Left renal pelvis (tissue), 4 donors: Measurements from ENCODE around the gene SEMA4D. TPM values are rescaled to one million over a fixed set of nuclear protein-coding genes. Genes with fewer than 3 reads are reported as not detected.

ENCODE experiments used
- DNase-seq, 4 donors: peaks; one replicate each; pipeline ENCODE4 v3.0.0-alpha.2; 2013; ENCODE audit warnings: low read depth in 4 of 4, low spot score in 3 of 4
- polyA plus RNA-seq, 4 donors: library from polyadenylated mRNA; unstranded; fragments of 120-200 nt; gene quantifications; one replicate each; pipeline ENCODE4 v1.2.1, GENCODE V29; 2013; ENCODE audit not compliant: insufficient read length in 4 of 4

SEMA4D gene
- polyA plus RNA-seq, 4 donors, result 13.5 to 61.3 (median 45.4) TPM

- DNase-seq, result no peak
These were observed 62.7 kb downstream of the SEMA4D start for GRCh38 chr9:89435071-89435823.

DNA sequence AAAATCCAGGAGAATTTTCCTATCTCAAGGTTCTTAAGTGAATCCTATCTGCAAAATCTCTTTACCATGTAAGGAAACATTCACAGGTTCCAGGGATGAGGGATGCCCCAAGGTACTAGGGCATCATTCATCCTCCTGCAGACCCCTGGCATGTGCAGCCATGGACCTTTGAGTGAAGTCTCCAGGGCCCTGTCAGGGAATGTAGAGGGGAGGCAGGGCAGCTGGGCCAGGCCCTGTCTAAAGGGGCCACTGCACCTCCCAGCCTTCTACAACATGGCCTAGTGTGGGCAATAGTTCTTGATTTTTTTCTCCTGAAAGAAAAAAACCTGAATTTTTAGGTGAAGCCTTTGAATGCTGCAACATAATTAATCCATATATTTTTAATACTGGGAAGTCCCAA is 63.3 kb downstream of the SEMA4D start:
- DNase-seq, result no peak

- DNase-seq, result no peak
These were observed 64.1 kb downstream of the SEMA4D start for GRCh38 chr9:89433826-89434225.

GRCh38 chr9:89432986-89433530 is 64.9 kb downstream of the SEMA4D start:
- no peak for DNase-seq

DNA sequence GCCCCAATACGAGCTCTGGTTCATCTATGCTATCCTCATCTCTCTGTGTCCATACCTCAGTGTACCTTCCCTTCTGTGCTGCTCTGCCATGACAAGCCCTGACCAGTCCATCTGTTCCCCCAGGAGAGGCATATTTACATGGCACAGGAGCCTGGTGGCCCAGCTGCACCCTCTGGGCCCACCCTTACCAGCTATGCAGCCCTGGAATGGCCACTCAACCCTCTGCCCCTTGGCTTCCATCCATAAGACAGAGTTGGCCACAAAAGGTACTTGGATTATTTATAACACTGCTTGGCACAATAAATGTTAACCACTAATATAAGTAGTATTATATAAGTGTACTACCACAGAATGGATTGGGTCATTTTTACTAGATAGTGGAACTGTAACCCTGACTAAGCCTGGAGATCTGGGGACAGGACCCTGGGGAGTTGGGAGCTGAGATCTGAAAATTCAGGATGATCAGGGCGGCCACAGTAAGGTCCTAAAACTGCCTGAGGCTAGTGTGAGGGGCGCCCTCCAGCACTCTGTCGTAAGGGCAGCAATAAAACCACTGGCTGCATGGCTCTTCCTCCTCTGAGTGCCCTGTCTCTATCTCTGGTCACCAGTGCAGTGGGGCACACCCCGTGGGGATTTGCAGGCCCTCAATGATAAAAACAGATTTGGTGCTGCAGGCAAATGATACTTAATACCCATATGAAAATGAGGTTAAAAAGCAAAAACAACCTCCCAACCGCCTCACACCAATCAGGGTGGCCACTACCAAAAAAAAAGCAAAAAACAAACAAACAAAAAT is 65.8 kb downstream of the SEMA4D start:
- DNase-seq, result no peak

GRCh38 chr9:89430995-89431394 is 66.9 kb downstream of the SEMA4D start:
- no peak for DNase-seq

DNA sequence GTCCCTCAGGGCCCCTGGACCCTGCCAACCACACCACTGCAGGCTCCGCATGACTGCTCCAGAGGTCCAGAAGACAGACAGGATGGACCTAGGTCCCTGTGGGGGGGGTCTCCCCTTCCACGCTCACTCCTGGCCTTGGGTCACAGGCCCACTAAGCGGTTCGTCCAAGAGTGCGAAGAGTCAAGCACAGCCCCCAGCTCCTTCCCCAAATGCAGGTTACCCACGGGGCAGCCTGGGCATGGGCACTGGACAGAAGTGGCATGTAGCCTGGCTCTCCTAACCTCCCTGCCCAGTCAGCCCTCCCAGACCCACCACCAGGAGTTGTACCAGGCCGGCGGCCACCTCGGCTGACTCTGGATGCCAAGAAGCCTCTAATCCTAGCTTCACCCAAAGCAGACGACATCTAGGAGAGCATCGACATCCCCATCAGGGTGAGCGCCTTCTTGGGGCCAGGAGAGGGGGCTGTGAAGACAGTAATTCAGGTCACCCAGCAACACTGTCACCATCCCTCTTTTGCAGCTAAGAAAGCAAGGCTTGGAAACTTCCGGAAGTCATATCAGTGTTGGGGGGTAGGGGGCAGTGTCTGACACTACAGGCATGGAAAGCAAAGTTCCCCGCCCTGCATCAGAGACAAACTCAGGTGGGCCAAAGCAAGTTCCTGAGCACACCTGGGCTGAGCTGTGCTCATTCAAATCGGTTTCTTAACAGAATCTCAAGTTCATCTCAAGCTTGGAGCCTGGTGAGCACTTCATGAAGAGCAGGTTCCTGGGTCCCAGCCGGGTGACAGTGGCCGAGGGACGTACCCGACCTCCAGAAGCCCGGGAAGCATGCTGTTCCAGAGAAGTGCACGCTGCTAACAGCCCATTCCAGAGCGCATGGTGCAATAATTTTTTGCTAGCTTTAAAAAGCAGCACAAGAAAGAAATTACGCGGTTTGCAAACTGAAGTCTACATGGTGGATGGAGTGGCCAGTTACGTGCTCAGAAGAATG is 68.7 kb downstream of the SEMA4D start:
- no peak for DNase-seq

DNA sequence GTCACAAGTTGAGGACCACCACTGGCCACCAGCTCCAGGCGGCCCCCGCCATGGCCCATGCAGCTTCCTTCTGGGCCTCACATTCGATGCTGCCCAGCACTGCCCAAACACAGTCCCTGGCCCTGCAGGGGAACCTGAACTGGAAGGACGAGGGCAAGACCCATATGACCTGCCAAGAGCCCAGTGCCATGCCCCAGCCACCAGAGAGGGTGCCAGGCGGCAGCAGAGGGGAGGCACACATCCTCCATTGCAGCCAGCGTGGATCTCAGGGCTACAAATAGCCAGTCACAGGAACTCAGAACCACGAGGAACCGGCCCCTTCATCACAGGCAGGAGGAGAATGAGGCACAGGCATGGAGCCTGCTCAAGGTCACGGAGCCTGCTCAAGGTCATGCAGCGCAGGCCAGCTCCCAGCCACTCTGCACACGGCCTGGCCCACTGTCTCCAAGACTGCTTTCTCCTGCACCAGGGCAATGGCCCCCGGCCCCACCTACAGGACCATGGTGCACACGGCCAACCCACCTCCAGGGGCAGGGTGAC is 69.6 kb downstream of the SEMA4D start:
- DNase-seq, result no peak

DNA sequence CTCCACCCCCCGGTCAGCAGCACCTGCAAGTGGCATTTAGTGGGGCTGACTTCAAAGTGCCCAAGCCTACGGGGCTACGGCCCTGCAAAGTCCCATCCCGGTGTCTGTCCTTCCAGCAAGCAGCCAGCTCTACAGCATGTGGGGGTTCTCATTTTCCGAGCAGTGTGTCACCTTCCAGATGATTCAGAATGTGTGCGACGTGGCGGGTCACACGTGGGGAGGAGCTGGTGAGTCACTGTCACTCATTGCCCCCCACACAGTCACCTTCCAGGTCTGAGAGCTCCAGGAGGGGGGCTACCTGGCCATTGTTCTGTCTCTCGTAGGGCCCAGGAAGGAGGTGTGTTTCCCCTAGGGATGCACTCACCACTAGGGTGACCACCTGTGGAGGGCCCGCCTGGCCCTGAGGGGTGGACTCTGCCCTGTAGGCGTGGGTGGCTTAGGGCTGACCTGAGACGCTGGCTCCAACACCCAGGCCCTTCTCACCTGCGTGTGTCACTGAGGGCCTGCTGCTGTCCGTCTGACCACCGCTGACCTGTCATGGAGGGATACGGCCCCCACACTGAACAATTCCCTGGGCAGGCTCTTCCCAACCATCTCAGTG is 70.2 kb downstream of the SEMA4D start:
- DNase-seq, result no peak

- DNase-seq, result no peak
These were observed 71.4 kb downstream of the SEMA4D start for GRCh38 chr9:89426384-89426961.

DNA sequence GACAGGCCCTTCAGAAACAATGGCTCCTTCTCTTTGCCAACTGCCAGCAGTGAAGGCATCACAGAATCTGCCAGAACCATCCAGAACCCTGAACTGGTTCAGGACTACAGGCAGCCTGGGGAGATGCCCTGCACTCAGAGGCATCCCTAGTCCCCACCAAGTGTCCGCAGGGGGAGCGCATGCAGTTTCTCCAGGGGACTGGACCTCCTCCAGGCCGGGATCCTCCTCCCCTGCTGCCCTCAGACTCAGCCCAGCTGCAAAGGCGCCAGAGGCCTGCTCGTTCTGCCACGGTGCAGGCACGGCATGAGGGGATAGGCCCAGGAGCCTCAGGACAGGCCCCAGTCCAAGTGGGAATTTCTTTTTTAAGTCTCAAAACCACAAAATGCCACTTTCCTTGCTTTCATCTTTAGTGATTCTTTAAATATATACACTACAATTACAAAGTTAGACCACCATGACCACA is 72.0 kb downstream of the SEMA4D start:
- DNase-seq, result no peak

GRCh38 chr9:89425024-89425805 is 72.7 kb downstream of the SEMA4D start:
- DNase-seq, result no peak

DNA sequence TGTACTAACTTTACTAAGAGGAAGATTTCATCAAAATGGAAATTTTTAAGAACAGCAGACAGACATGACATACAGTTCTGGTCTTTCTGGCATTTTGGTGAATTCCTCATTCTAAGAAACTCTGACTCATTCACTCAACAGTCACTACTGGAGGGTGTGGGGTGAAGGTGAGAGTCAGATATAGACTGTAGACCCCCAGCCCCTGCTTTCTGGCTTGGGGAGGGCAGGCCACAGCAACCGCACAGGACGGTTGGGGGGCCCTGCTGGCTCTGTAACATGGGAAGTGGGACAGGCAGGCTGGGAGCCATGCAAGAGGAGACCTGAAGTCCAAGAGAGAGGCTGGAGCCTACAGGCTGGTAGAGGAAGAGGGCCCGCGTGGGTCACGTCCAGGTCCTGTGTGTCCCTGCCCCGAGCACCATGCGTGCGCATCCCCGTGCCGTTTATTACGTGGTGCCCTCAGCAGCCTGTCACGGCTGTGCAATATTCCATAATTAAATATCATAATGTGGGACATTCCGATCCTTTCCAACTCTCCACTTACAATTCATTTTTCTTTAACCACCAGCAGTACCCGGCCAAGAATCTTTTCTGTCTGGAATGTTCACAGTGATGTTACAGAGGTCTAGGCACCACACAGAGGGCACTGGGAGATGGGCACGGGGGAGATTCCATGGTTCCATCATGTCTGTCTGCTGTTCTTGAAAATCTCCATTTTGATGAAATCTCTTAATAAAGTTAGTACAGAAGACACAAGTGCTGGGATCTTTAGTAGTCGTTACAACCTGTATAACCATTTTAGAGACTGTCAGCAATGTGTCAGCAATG is 75.5 kb downstream of the SEMA4D start:
- DNase-seq, result no peak

- no peak for DNase-seq
These were observed 76.3 kb downstream of the SEMA4D start for GRCh38 chr9:89421595-89421994.

GRCh38 chr9:89420397-89421178 is 77.3 kb downstream of the SEMA4D start:
- no peak for DNase-seq

- no peak for DNase-seq
These were observed 77.9 kb downstream of the SEMA4D start for GRCh38 chr9:89419978-89420394.
